ENCODE data around the gene PHLDB2. TPM values are rescaled to one million over a fixed set of nuclear protein-coding genes. Genes with fewer than 3 reads are reported as not detected.

PHLDB2 gene
- total RNA-seq, 1 experiment from 2014 or later, result 143 TPM

DNA sequence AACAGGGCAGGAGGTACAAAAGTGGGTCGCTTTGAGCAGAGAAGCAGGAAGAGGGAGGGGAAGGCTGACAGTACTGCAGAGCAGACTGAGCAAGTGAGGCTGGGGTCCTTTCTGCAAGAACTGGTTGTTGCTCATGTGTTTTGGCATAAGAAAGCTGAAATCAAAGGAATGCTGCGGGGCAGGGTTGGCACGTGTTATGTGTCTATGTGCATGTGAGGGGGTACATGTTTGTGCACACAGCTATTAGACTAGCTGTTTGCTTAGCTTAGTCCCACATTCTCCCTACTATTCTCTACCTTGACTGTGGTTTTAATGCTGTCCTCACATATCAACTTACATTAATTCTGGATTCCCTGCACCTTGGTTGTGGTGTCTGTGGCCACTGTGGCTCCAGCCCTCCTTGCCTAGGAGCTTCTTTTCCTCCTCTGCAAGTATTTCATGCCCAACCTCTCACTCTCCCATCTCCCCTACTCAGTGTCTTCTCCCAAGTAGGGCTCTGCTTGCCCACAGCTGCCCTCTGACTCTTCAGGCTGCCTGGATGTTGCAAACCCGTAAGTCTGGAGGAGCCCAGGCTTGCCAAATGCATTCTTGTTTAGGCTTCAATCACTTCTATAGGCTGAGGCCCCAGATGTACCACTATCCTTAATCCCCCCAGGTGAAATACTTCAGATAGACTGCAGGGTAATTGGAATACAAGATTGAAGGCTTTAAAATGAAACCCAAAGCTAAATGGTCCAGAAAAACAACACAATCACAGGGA is 144.4 kb downstream of the PHLDB2 start:
- no peak overlapping the region for H3K4me3 ChIP-seq (replicated peaks in 1 of 2; ENCODE audit: low read depth in 1 of 2, low read length in 2 of 2)
- ChIA-PET CTCF (interaction anchor here (1.0 to 3.9 kb wide), 5 partner anchors 10 to 109 kb away, joined by 3 to 46 read pairs (median 4); partner anchors contain the start of gene ABHD10), POLR2A (interaction anchor here (0.7 to 3.9 kb wide), 4 partner anchors 8 to 26 kb away, joined by 3 to 19 read pairs (median 5); partner anchors contain the start of gene ABHD10), RAD21 (ENCODE audit: low non-redundant PET in 1 of 2, low total read pairs in 2 of 2, uncharacterized antibody in 2 of 2, unreplicated experiment in 2 of 2) (interaction anchor here (0.6 to 1.2 kb wide), 3 partner anchors 14 to 36 kb away, joined by 3 to 8 read pairs (median 4); no protein-coding TSS in a partner anchor)
- no peaks in the 10 kb centered on the region for H3K27me3 ChIP-seq (ENCODE audit: insufficient read depth, low read length)
- H3K4me1 ChIP-seq (ENCODE audit: control insufficient read depth in 1 of 2, insufficient read depth in 2 of 2, low read length in 2 of 2), result peaks cover 2 to 41% of the 10 kb centered on the region in 2 experiments; a peak in 3 of 4 replicates
- H3K27ac ChIP-seq (ENCODE audit: low read depth, low read length), result no peak overlapping the region
- peak overlapping the region; percentile 61 for H3K4me2 ChIP-seq (ENCODE audit: low read length)
- no peaks in the 10 kb centered on the region for H3K36me3 ChIP-seq (ENCODE audit: control insufficient read depth in 1 of 2, insufficient read depth in 2 of 2, low read length in 2 of 2)
- ATAC-seq (no peak), DNase-seq (ENCODE audit: low read depth, low spot score) (no peak)
- no TSS peak for BruUV-seq (replicated peaks)
- H3K9ac ChIP-seq (ENCODE audit: low read length), result no peak overlapping the region
- H2AFZ ChIP-seq (ENCODE audit: low read depth, low read length, poor library complexity, severe bottlenecking), result no peak overlapping the region
- intact Hi-C loops (cut with micrococcal nuclease), result no loop called here
- H3K9me2 ChIP-seq (ENCODE audit: insufficient read depth), result no peaks in the 10 kb centered on the region
- TF ChIP-seq CBX3 (IDR thresholded peaks at IDR 0.05; ENCODE audit: low read depth) (no peak), FOSL1 (IDR thresholded peaks at IDR 0.05; ENCODE audit: low read depth) (no peak), ZNF274 (IDR thresholded peaks at IDR 0.05; ENCODE audit: low read depth, low read length) (no peak), ZBTB33 (IDR thresholded peaks at IDR 0.05; ENCODE audit: extremely low read depth, insufficient replicate concordance, low read length) (no peak), POLR2A (IDR thresholded peaks at IDR 0.05; ENCODE audit: borderline replicate concordance, extremely low read depth, insufficient read depth, insufficient read length) (no peak), TCF7L2 (IDR thresholded peaks at IDR 0.05; ENCODE audit: borderline replicate concordance, extremely low read depth, insufficient read depth, insufficient read length) (no peak), ATF3 (IDR thresholded peaks at IDR 0.05) (no peak), CEBPB (IDR thresholded peaks at IDR 0.05; ENCODE audit: low read depth) (no peak), EZH2phosphoT487 (IDR thresholded peaks at IDR 0.05; ENCODE audit: borderline replicate concordance) (no peak), ZFX (IDR thresholded peaks at IDR 0.05) (no peak), SRF (IDR thresholded peaks at IDR 0.05; ENCODE audit: low read depth) (no peak), SP1 (IDR thresholded peaks at IDR 0.05; ENCODE audit: low read depth) (no peak), POLR2AphosphoS5 (IDR thresholded peaks at IDR 0.05; ENCODE audit: low read depth, low read length) (no peak), CTCF (IDR thresholded peaks at IDR 0.05 in 2 of 3, conservative IDR thresholded peaks at IDR 0.05 in 1 of 3; ENCODE audit: borderline replicate concordance in 1 of 3, insufficient read depth in 1 of 3, low read depth in 2 of 3, low read length in 2 of 3) (no peak)
- H3K9me3 ChIP-seq (ENCODE audit: control insufficient read depth in 1 of 2, insufficient read depth in 1 of 2, low read depth in 1 of 2, low read length in 2 of 2), result no peaks in the 10 kb centered on the region
- no peaks in the 10 kb centered on the region for H4K20me1 ChIP-seq (ENCODE audit: insufficient read depth)
- no peaks in the 10 kb centered on the region for H3K79me2 ChIP-seq (ENCODE audit: insufficient read depth, low read length)
